ENCODE measurements around the gene CCT7. TPM values are rescaled to one million over a fixed set of nuclear protein-coding genes. Genes with fewer than 3 reads are reported as not detected.

The CCT7 gene
- total RNA-seq, 1 donor: 330 TPM

GRCh38 chr2:73286134-73286655 lies 52.1 kb downstream of the CCT7 start:
- DNase-seq (ENCODE audit: low read depth): no peak
- H3K4me3 ChIP-seq (ENCODE audit: low read depth, low read length): no peak overlapping the region
- TF ChIP-seq, protein P1, sequence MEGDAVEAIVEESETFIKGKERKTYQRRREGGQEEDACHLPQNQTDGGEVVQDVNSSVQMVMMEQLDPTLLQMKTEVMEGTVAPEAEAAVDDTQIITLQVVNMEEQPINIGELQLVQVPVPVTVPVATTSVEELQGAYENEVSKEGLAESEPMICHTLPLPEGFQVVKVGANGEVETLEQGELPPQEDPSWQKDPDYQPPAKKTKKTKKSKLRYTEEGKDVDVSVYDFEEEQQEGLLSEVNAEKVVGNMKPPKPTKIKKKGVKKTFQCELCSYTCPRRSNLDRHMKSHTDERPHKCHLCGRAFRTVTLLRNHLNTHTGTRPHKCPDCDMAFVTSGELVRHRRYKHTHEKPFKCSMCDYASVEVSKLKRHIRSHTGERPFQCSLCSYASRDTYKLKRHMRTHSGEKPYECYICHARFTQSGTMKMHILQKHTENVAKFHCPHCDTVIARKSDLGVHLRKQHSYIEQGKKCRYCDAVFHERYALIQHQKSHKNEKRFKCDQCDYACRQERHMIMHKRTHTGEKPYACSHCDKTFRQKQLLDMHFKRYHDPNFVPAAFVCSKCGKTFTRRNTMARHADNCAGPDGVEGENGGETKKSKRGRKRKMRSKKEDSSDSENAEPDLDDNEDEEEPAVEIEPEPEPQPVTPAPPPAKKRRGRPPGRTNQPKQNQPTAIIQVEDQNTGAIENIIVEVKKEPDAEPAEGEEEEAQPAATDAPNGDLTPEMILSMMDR (IDR thresholded peaks at IDR 0.05; ENCODE audit: insufficient read depth, low read depth, low read length): no peak

DNA sequence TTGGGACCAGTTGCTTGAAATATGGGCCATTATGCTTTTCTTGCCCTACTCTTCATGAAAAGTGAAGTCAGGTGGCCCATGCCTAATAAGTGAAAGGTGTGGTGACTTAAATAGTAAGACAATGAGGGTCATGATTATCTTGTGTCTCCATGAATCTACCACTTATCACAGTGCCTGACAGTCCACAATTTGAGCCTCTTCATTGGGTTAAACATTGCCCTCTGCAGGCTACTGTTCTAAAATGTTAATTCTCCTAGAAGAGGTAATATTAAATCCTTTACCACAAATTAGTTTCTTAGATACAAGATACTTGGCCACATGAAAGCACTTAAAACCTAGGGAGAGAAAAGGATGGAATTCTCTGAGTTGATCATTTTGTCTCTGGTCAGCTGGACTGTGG lies 55.2 kb downstream of the CCT7 start:
- no peak for DNase-seq (ENCODE audit: low read depth)
- TF ChIP-seq, protein P1 (IDR thresholded peaks at IDR 0.05; ENCODE audit: insufficient read depth, low read depth, low read length): no peak

GRCh38 chr2:73290049-73290839 lies 56.1 kb downstream of the CCT7 start:
- peak; percentile 39 for DNase-seq (ENCODE audit: low read depth)
- H3K4me3 ChIP-seq (ENCODE audit: low read depth, low read length): no peak overlapping the region
- TF ChIP-seq, protein P1 (IDR thresholded peaks at IDR 0.05; ENCODE audit: insufficient read depth, low read depth, low read length): peak; percentile 72

More for the DNA sequence above, 55.2 kb downstream of the CCT7 start:
- no peak overlapping the region for H3K4me3 ChIP-seq (ENCODE audit: low read depth, low read length)

DNA sequence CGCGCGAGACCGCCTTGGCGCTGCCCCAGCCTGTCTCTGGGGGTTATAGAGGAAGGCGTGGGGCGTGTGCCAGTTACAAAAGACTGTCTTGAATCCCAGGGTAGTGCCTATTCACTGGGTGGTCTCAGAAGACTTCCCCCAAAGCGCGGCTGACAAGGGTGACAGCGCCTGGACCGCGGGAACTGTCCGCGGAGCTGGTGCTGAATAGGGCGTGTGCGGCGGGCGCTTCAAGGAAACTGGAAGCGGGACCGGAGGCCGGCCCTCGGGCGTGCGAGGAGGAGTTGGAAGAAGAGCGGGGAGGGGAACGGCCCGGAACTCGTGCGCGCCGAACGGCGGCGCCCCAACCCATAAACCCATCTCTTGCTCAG lies 57.0 kb downstream of the CCT7 start:
- DNase-seq (ENCODE audit: low read depth): peak; percentile 56
- TF ChIP-seq, protein P1 (IDR thresholded peaks at IDR 0.05; ENCODE audit: insufficient read depth, low read depth, low read length): no peak

GRCh38 chr2:73291461-73292315 lies 57.6 kb downstream of the CCT7 start:
- TF ChIP-seq, protein P1 (IDR thresholded peaks at IDR 0.05; ENCODE audit: insufficient read depth, low read depth, low read length): no peak
- DNase-seq (ENCODE audit: low read depth): no peak
- H3K4me3 ChIP-seq (ENCODE audit: low read depth, low read length): peak overlapping the region; percentile 20

More for the DNA sequence above, 57.0 kb downstream of the CCT7 start:
- peak overlapping the region; percentile 20 for H3K4me3 ChIP-seq (ENCODE audit: low read depth, low read length)

DNA sequence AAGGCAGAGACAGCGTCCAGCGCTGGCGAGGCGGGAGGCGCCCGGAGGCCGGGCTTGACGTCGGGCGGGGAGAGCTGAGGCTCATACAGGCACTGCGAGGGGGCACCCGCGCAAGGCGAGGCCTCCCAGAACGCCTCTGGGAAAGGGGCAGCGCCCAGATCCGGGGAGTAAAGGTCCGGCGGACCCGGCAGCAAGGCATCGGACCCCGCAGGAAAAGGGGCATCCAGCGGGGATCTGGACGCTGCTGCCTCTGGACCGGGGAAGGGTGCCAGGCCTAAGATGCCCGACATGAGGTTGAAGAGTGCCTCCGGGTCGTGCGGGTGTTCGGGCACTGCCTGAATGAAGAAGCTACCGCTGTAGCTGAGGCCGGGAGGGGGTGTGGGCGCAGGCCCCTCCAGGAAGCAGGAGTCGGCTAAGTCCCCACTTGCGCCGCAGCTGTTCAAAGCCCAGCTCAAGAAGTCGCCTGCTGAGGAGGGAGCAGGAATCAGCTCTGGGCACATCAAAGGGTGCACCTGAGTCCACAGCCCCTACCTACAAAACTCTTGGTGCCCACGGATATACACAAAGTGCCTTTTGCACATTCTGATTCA lies 58.3 kb downstream of the CCT7 start:
- DNase-seq (ENCODE audit: low read depth): no peak
- TF ChIP-seq, protein P1 (IDR thresholded peaks at IDR 0.05; ENCODE audit: insufficient read depth, low read depth, low read length): no peak
- H3K4me3 ChIP-seq (ENCODE audit: low read depth, low read length): no peak overlapping the region
